ACC112 (cell line): ENCODE data around the gene CFAP73.

Experiments
- H2AFZ ChIP-seq: fragments of 200-600 bp; sonication (generic); one replicate; pipeline ENCODE4 v1.6.0; 2017; ENCODE audit warnings: antibody characterized with exemption, low read length; ENCODE audit not compliant: unreplicated experiment
- H3K27ac ChIP-seq: fragments of 200-600 bp; sonication (generic); 2 replicates; pipeline ENCODE4 v1.5.1; 2014; ENCODE audit warnings: low read depth, mild to moderate bottlenecking, antibody characterized with exemption, low read length, moderate library complexity
- H3K27me3 ChIP-seq: fragments of 200-600 bp; sonication (generic); 2 replicates; pipeline ENCODE4 v1.6.1; 2014; ENCODE audit warnings: mild to moderate bottlenecking, antibody characterized with exemption, low read length, moderate library complexity, mixed read lengths; ENCODE audit not compliant: insufficient read depth
- H3K36me3 ChIP-seq: fragments of 200-600 bp; sonication (generic); 2 replicates; pipeline ENCODE4 v1.6.1; 2016; ENCODE audit warnings: mild to moderate bottlenecking, antibody characterized with exemption, low read length, moderate library complexity, mixed read lengths; ENCODE audit not compliant: insufficient read depth
- H3K4me1 ChIP-seq: fragments of 200-600 bp; sonication (generic); one replicate; pipeline ENCODE4 v1.6.1; 2016; ENCODE audit warnings: low read length, mixed read lengths; ENCODE audit not compliant: insufficient read depth, unreplicated experiment, control insufficient read depth
- H3K4me3 ChIP-seq: fragments of 200-600 bp; sonication (generic); 2 replicates; pipeline ENCODE4 v1.5.1; 2014; ENCODE audit warnings: mild to moderate bottlenecking, low read depth, low read length
- H3K79me2 ChIP-seq: fragments of 200-600 bp; sonication (generic); one replicate; pipeline ENCODE4 v1.6.0; 2016; ENCODE audit warnings: low read length; ENCODE audit not compliant: control insufficient read depth, unreplicated experiment, insufficient read depth

Gene CFAP73

GRCh38 chr12:113120670-113121370 lies 28.7 kb upstream of the CFAP73 start:
- no peak overlapping the region for H3K4me3 ChIP-seq
- no peaks in the 10 kb centered on the region for H3K4me1 ChIP-seq
- H3K79me2 ChIP-seq, result no peaks in the 10 kb centered on the region
- no peaks in the 10 kb centered on the region for H3K36me3 ChIP-seq
- H3K27ac ChIP-seq, result no peak overlapping the region
- H2AFZ ChIP-seq, result no peak overlapping the region
- H3K27me3 ChIP-seq, result peaks cover 41% of the 10 kb centered on the region

GRCh38 chr12:113127791-113128199 lies 21.7 kb upstream of the CFAP73 start:
- H3K36me3 ChIP-seq, result no peaks in the 10 kb centered on the region
- H2AFZ ChIP-seq, result no peak overlapping the region
- peaks cover 20% of the 10 kb centered on the region for H3K27me3 ChIP-seq
- no peak overlapping the region for H3K27ac ChIP-seq
- H3K4me3 ChIP-seq, result no peak overlapping the region
- no peaks in the 10 kb centered on the region for H3K4me1 ChIP-seq
- no peaks in the 10 kb centered on the region for H3K79me2 ChIP-seq

- Histone ChIP-seq H3K4me1 (no peaks in the 10 kb centered on the region), H3K36me3 (no peaks in the 10 kb centered on the region), H3K27me3 (peaks cover 16% of the 10 kb centered on the region), H3K79me2 (no peaks in the 10 kb centered on the region), H3K27ac (no peak overlapping the region), H3K4me3 (no peak overlapping the region), H2AFZ (no peak overlapping the region)
Measured at GRCh38 chr12:113128802-113129663, 20.5 kb upstream of the CFAP73 start.

- H2AFZ ChIP-seq, result no peak overlapping the region
- H3K27me3 ChIP-seq, result peaks cover 17% of the 10 kb centered on the region
- no peaks in the 10 kb centered on the region for H3K36me3 ChIP-seq
- no peaks in the 10 kb centered on the region for H3K79me2 ChIP-seq
- H3K4me1 ChIP-seq, result no peaks in the 10 kb centered on the region
- H3K4me3 ChIP-seq, result no peak overlapping the region
- no peak overlapping the region for H3K27ac ChIP-seq
Measured at GRCh38 chr12:113129664-113130456, 19.7 kb upstream of the CFAP73 start.

GRCh38 chr12:113130457-113131135 lies 18.9 kb upstream of the CFAP73 start:
- Histone ChIP-seq H3K27ac (no peak overlapping the region), H3K27me3 (peaks cover 24% of the 10 kb centered on the region), H3K79me2 (no peaks in the 10 kb centered on the region), H3K36me3 (no peaks in the 10 kb centered on the region), H3K4me1 (no peaks in the 10 kb centered on the region), H3K4me3 (no peak overlapping the region), H2AFZ (no peak overlapping the region)

- no peaks in the 10 kb centered on the region for H3K79me2 ChIP-seq
- H3K27ac ChIP-seq, result no peak overlapping the region
- no peak overlapping the region for H2AFZ ChIP-seq
- H3K36me3 ChIP-seq, result no peaks in the 10 kb centered on the region
- H3K27me3 ChIP-seq, result peaks cover 33% of the 10 kb centered on the region
- H3K4me1 ChIP-seq, result peaks cover 3% of the 10 kb centered on the region
- no peak overlapping the region for H3K4me3 ChIP-seq
Measured at GRCh38 chr12:113131556-113131955, 18.0 kb upstream of the CFAP73 start.

GRCh38 chr12:113133036-113133435 lies 16.5 kb upstream of the CFAP73 start:
- Histone ChIP-seq H3K4me1 (peaks cover 3% of the 10 kb centered on the region), H3K27ac (no peak overlapping the region), H3K4me3 (no peak overlapping the region), H3K36me3 (no peaks in the 10 kb centered on the region), H3K27me3 (peaks cover 27% of the 10 kb centered on the region), H2AFZ (no peak overlapping the region), H3K79me2 (no peaks in the 10 kb centered on the region)

GRCh38 chr12:113133666-113134065 lies 15.9 kb upstream of the CFAP73 start:
- Histone ChIP-seq H3K27me3 (peaks cover 27% of the 10 kb centered on the region), H3K4me3 (no peak overlapping the region), H2AFZ (no peak overlapping the region), H3K4me1 (peaks cover 3% of the 10 kb centered on the region), H3K27ac (no peak overlapping the region), H3K79me2 (no peaks in the 10 kb centered on the region), H3K36me3 (no peaks in the 10 kb centered on the region)

- peaks cover 27% of the 10 kb centered on the region for H3K27me3 ChIP-seq
- H2AFZ ChIP-seq, result no peak overlapping the region
- H3K36me3 ChIP-seq, result no peaks in the 10 kb centered on the region
- H3K4me3 ChIP-seq, result no peak overlapping the region
- no peaks in the 10 kb centered on the region for H3K79me2 ChIP-seq
- no peak overlapping the region for H3K27ac ChIP-seq
- peaks cover 3% of the 10 kb centered on the region for H3K4me1 ChIP-seq
Measured at GRCh38 chr12:113134071-113134470, 15.5 kb upstream of the CFAP73 start.

GRCh38 chr12:113134521-113134951 lies 15.0 kb upstream of the CFAP73 start:
- Histone ChIP-seq H3K4me3 (no peak overlapping the region), H3K27me3 (peaks cover 27% of the 10 kb centered on the region), H3K4me1 (peaks cover 3% of the 10 kb centered on the region), H3K36me3 (no peaks in the 10 kb centered on the region), H2AFZ (no peak overlapping the region), H3K27ac (no peak overlapping the region), H3K79me2 (no peaks in the 10 kb centered on the region)
